Thoracic aorta (tissue), 2 donors: ENCODE measurements around the gene DIAPH1. TPM values are rescaled to one million over a fixed set of nuclear protein-coding genes. Genes with fewer than 3 reads are reported as not detected.

Source experiments
- ATAC-seq: fragments of 150-250 bp; one replicate; pipeline ENCODE4 v1.8.0; 2017; ENCODE audit warnings: low read depth; ENCODE audit not compliant: insufficient number of reproducible peaks, low FRiP score
- DNase-seq: peaks from one replicate; pipeline ENCODE4 v3.0.0-alpha.2; 2020; ENCODE audit warnings: low spot score
- H3K27ac ChIP-seq, 2 donors: fragments of 200-600 bp; sonication (generic); 1 replicate in 1 of 2; 2 replicates in 1 of 2; pipeline ENCODE4 v1.5.1; 2016; ENCODE audit warnings: mild to moderate bottlenecking in 2 of 2, moderate library complexity in 2 of 2
- H3K27me3 ChIP-seq: fragments of 200-600 bp; sonication (generic); replicated peaks from 2 replicates; pipeline ENCODE4 v1.6.0; 2016; ENCODE audit warnings: mild to moderate bottlenecking; ENCODE audit not compliant: insufficient read depth
- H3K36me3 ChIP-seq: fragments of 200-600 bp; sonication (generic); one replicate; pipeline ENCODE4 v1.5.1; 2016
- H3K4me1 ChIP-seq, 2 donors: fragments of 200-600 bp; sonication (generic); 1 replicate in 1 of 2; 2 replicates in 1 of 2; pipeline versions ENCODE4 v1.5.1 to v1.6.0; 2016; ENCODE audit warnings: low read depth in 2 of 2, mild to moderate bottlenecking in 1 of 2; ENCODE audit not compliant: control insufficient read depth in 1 of 2
- H3K4me3 ChIP-seq: fragments of 200-600 bp; sonication (generic); 2 replicates; pipeline ENCODE4 v1.5.1; 2016; ENCODE audit warnings: mild to moderate bottlenecking
- H3K9me3 ChIP-seq: fragments of 200-600 bp; sonication (generic); 2 replicates; pipeline ENCODE4 v1.5.1; 2016
- total RNA-seq, 2 donors: library from RNA; depleted of rRNA; stranded (reverse); fragments of >200 nt; gene quantifications; one replicate each; pipeline versions ENCODE4 v1.1.0 to v1.2.3, GENCODE V29; 2016
- TF ChIP-seq, protein P1 (sequence below): fragments of 200-600 bp; sonication (generic); IDR thresholded peaks from one replicate; pipeline ENCODE4 v1.5.1; 2019; ENCODE audit warnings: antibody characterized with exemption

DIAPH1 gene
- total RNA-seq, 2 donors from 2014 or later, result 91.0 to 93.1 TPM

GRCh38 chr5:141528291-141528984 is 90.4 kb downstream of the DIAPH1 start:
- Histone ChIP-seq H3K9me3 (no peaks in the 10 kb centered on the region), H3K4me3 (no peak overlapping the region), H3K4me1 (peaks cover 11 to 34% of the 10 kb centered on the region in 2 donors), H3K27me3 (no peaks in the 10 kb centered on the region), H3K36me3 (peaks cover 6% of the 10 kb centered on the region), H3K27ac (peak overlapping the region; percentile 72 to 74)
- TF ChIP-seq, protein P1, sequence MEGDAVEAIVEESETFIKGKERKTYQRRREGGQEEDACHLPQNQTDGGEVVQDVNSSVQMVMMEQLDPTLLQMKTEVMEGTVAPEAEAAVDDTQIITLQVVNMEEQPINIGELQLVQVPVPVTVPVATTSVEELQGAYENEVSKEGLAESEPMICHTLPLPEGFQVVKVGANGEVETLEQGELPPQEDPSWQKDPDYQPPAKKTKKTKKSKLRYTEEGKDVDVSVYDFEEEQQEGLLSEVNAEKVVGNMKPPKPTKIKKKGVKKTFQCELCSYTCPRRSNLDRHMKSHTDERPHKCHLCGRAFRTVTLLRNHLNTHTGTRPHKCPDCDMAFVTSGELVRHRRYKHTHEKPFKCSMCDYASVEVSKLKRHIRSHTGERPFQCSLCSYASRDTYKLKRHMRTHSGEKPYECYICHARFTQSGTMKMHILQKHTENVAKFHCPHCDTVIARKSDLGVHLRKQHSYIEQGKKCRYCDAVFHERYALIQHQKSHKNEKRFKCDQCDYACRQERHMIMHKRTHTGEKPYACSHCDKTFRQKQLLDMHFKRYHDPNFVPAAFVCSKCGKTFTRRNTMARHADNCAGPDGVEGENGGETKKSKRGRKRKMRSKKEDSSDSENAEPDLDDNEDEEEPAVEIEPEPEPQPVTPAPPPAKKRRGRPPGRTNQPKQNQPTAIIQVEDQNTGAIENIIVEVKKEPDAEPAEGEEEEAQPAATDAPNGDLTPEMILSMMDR, result no peak
- ATAC-seq (peak; percentile 14), DNase-seq (no peak)

- ATAC-seq (no peak), DNase-seq (no peak)
- Histone ChIP-seq H3K36me3 (peaks cover 5% of the 10 kb centered on the region), H3K27ac (peak overlapping the region; percentile 72 to 74), H3K4me3 (no peak overlapping the region), H3K4me1 (peaks cover 11 to 40% of the 10 kb centered on the region in 2 donors), H3K27me3 (no peaks in the 10 kb centered on the region), H3K9me3 (no peaks in the 10 kb centered on the region)
- TF ChIP-seq, protein P1, result no peak
Measured at GRCh38 chr5:141527426-141527825, 91.4 kb downstream of the DIAPH1 start.

GRCh38 chr5:141525653-141526052 is 93.1 kb downstream of the DIAPH1 start:
- Histone ChIP-seq H3K4me3 (no peak overlapping the region), H3K36me3 (peaks cover 5% of the 10 kb centered on the region), H3K27ac (peak overlapping the region; percentile 53 to 70), H3K9me3 (no peaks in the 10 kb centered on the region), H3K27me3 (no peaks in the 10 kb centered on the region), H3K4me1 (peaks cover 22 to 58% of the 10 kb centered on the region in 2 donors)
- ATAC-seq (no peak), DNase-seq (no peak)
- TF ChIP-seq, protein P1, result no peak

GRCh38 chr5:141524604-141525597 is 93.9 kb downstream of the DIAPH1 start:
- no peaks in the 10 kb centered on the region for H3K9me3 ChIP-seq
- no peaks in the 10 kb centered on the region for H3K27me3 ChIP-seq
- no peak overlapping the region for H3K4me3 ChIP-seq
- DNase-seq (peak; percentile 59), ATAC-seq (peak; percentile 84)
- TF ChIP-seq, protein P1, result peak; percentile 99
- peaks cover 5% of the 10 kb centered on the region for H3K36me3 ChIP-seq
- peak overlapping the region; percentile 53 to 70 for H3K27ac ChIP-seq
- peaks cover 22 to 63% of the 10 kb centered on the region in 2 donors for H3K4me1 ChIP-seq

DNA sequence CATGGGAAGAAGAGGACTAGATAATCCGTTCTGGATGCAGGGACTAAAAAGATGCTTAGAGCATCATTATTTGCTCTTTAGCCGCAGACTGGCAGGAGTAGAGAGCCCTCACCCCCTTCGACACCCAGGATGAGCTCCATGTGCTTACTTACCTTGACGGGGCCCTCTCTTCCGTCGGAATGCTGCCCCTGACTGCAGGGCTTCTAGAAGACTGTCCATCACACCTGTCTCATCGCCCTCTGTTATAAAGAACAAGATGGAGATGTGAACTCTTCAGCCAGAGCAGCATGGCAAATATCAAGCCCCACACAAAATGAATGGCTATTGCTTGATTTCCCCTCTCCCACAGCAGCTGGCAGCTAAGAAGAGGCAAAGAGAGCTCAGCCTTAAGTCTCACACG is 94.8 kb downstream of the DIAPH1 start:
- H3K27ac ChIP-seq, result peak overlapping the region in 1 of 2 donors; percentile 4

More for the DNA sequence above, 94.8 kb downstream of the DIAPH1 start:
- DNase-seq, result no peak
- Histone ChIP-seq H3K4me3 (no peak overlapping the region), H3K27me3 (no peaks in the 10 kb centered on the region), H3K9me3 (no peaks in the 10 kb centered on the region), H3K4me1 (peaks cover 17 to 54% of the 10 kb centered on the region in 2 donors), H3K36me3 (peaks cover 5% of the 10 kb centered on the region)
- no peak for ATAC-seq
- TF ChIP-seq, protein P1, result no peak
